Epithelial cell of esophagus (primary cell): ENCODE results near the gene ZNF609.

Experiments
- DNase-seq: peaks from one replicate; pipeline ENCODE4 v3.0.0; 2010; ENCODE audit warnings: low read depth
- H3K4me3 ChIP-seq: 2 replicates; pipeline ENCODE4 v1.5.1; 2011; ENCODE audit warnings: mild to moderate bottlenecking, low read length, control low read depth
- CTCF ChIP-seq: IDR thresholded peaks from 2 replicates; pipeline ENCODE4 v1.5.1; 2011; ENCODE audit warnings: low read depth, mild to moderate bottlenecking, low read length, control low read depth, inconsistent platforms; ENCODE audit not compliant: insufficient read depth; ENCODE audit errors: missing control alignments

Gene ZNF609

GRCh38 chr15:64560501-64560900, 100.1 kb downstream of the ZNF609 start:
- no peak overlapping the region for H3K4me3 ChIP-seq
- DNase-seq: no peak
- no peak for TF ChIP-seq CTCF

- no peak for DNase-seq
- no peak overlapping the region for H3K4me3 ChIP-seq
- TF ChIP-seq CTCF: no peak
Observed at GRCh38 chr15:64560998-64561397, 100.6 kb downstream of the ZNF609 start.

DNA sequence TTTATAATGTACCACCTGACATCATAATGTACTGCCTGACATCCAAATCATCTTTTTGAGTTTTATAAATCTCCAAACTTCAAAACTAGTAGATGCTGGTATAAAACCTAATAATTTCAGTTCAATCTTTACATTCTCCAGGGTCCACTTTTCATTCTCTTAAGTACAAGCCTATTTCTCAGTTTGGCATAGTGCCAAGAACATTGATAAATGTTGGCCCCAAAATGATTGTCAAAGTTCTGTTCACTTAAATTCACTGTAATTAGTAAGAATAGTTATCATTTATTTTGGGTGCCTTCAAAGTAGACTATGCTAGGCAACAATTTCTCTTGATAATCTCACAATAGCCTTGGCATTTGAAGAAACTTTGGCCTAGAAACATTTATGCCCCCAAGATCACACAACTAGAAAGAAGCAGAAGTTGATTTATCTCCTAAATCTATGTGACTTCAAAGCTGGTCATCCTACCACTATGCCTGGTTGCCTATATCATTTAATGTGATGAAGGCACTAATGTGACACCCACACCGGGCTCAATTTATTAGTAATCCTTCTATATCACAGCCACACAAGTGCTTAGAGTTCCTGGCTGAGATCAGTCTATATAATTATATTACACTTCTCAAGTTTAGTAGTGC, 101.7 kb downstream of the ZNF609 start:
- no peak for DNase-seq
- no peak for TF ChIP-seq CTCF
- no peak overlapping the region for H3K4me3 ChIP-seq

- TF ChIP-seq CTCF: no peak
- H3K4me3 ChIP-seq: no peak overlapping the region
- no peak for DNase-seq
Observed at GRCh38 chr15:64566102-64566501, 105.7 kb downstream of the ZNF609 start.

DNA sequence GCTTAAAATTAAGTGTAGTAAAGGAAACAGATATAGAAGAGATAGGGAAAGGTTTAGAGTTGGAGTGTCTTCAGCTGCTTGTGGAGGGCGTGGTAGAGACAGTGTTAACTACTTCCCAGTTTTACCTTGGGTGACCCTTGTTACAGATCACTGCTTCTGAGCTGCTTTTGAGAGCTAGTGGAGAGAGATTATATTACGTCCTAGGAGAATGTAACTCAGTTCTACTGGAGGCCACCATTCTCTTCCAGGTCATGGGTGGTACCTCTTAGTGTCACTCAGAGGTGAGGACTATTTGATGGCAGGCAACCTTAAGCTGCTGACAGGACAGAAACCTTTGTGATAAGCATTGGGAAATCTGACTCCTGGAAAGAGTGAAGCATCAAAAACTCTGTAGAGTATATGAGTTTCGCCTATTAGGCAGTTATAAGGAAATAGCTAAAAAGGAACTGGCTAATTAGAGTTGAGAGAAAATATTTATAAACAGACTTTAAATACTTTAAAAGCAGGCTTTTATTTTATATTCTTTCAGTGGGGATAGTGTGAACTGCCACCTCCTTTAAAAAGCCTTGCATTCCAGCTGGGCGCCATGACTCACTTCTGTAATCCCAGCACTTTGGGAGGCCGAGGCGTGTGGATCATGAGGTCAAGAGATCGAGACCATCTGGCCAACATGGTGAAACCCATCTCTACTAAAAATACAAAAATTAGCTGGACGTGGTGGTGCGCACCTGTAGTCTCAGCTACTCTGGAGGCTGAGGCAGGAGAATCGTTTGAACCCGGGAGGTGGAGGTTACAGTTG, 106.5 kb downstream of the ZNF609 start:
- TF ChIP-seq CTCF: no peak
- no peak for DNase-seq
- H3K4me3 ChIP-seq: no peak overlapping the region

DNA sequence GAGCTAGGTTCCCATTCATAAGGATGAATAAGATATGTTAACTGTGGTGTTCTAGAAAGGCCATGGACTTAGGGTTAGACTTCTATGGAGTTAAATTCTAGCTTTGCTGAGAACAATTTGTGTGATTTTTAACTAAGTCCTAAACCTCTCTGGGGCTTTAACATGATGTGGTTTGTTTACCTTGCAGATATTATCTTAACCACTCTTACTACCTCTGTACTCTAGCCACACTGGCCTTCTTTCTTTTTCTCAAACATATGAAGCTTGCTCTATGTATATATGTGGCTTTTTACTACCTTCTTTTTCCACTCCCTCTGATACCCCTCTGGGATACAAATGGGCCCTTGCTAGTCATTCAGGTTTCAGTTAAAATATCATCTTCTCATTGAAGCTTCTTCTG, 108.4 kb downstream of the ZNF609 start:
- no peak overlapping the region for H3K4me3 ChIP-seq
- DNase-seq: no peak
- no peak for TF ChIP-seq CTCF
